Glutamatergic neuron (in vitro differentiated cells): ENCODE measurements around the gene RAD51B. TPM values are rescaled to one million over a fixed set of nuclear protein-coding genes. Genes with fewer than 3 reads are reported as not detected.
"Not testable (repeated sequence)": the region's sequence is repeated elsewhere in the genome, so short reads cannot be mapped to it uniquely, and the experiment has no call there.

ENCODE experiments used
- DNase-seq: peaks from one replicate; pipeline ENCODE4 v3.0.0; 2022
- H3K27ac Mint-ChIP-seq: one replicate; pipeline ENCODE4 v1.8.0; 2020; ENCODE audit warnings: mild to moderate bottlenecking, mixed read lengths, inconsistent platforms; ENCODE audit not compliant: unreplicated experiment
- H3K27me3 Mint-ChIP-seq: one replicate; pipeline ENCODE4 v1.8.0; 2020; ENCODE audit warnings: mild to moderate bottlenecking, moderate library complexity, mixed read lengths, inconsistent platforms; ENCODE audit not compliant: unreplicated experiment
- H3K36me3 Mint-ChIP-seq: one replicate; pipeline ENCODE4 v1.8.0; 2020; ENCODE audit warnings: mild to moderate bottlenecking, mixed read lengths, inconsistent platforms; ENCODE audit not compliant: unreplicated experiment
- H3K4me1 Mint-ChIP-seq: one replicate; pipeline ENCODE4 v1.8.0; 2020; ENCODE audit warnings: mild to moderate bottlenecking, low read depth, mixed read lengths, inconsistent platforms; ENCODE audit not compliant: unreplicated experiment
- H3K4me3 Mint-ChIP-seq: one replicate; pipeline ENCODE4 v1.8.0; 2020; ENCODE audit warnings: mild to moderate bottlenecking, mixed read lengths, inconsistent platforms; ENCODE audit not compliant: unreplicated experiment
- H3K9me3 Mint-ChIP-seq: one replicate; pipeline ENCODE4 v1.8.0; 2020; ENCODE audit warnings: mild to moderate bottlenecking, moderate library complexity, mixed read lengths, inconsistent platforms; ENCODE audit not compliant: unreplicated experiment
- total RNA-seq: library from RNA; stranded (reverse); fragmentation: NEBNext Ultra II Directional; extraction: Animal tissue kit (Norgen Biotek cat#: 25700); gene quantifications from one replicate; pipeline ENCODE4 v1.2.1, GENCODE V29; 2021; ENCODE audit not compliant: unreplicated experiment
- TF ChIP-seq, protein P1 (sequence below): fragments of 200-600 bp; sonication (generic); IDR thresholded peaks from one replicate; pipeline ENCODE4 v1.5.0; 2021; ENCODE audit not compliant: partially characterized antibody, unreplicated experiment

The RAD51B gene
- total RNA-seq, 1 donor from 2014 or later: 9.7 TPM

DNA sequence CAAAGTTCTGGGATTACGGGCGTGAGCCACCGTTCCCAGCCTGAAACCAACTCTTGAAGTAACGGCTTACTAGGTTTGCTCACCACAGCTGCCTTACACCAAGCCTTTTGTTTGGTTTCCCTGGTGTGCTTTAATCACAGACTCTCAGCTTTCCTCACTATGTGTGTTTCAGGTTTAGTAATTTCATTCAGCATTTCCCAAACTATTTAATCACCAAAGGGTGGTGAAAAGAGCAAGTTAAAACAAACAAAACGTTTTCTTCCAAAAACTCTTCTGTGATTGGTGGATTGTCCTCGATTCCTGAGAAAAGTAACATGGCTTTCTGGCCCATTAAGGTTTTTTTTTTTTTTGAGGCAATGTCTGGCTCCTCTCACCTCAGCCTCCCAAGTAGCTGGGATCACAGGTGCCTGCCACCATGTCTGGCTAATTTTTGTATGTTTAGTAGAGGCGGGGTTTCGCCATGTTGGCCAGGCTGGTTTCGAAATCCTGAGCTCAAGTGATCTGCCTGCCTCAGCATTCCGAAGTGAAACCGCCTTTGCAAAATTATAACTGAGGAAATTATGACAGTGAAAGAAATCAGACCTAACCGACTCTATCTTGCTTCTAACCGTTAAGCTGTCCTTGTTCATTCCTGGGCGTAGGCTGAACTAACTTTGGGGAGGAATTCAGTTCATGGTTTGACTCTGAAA, 1.7 kb upstream of the RAD51B start:
- no peak for DNase-seq

DNA sequence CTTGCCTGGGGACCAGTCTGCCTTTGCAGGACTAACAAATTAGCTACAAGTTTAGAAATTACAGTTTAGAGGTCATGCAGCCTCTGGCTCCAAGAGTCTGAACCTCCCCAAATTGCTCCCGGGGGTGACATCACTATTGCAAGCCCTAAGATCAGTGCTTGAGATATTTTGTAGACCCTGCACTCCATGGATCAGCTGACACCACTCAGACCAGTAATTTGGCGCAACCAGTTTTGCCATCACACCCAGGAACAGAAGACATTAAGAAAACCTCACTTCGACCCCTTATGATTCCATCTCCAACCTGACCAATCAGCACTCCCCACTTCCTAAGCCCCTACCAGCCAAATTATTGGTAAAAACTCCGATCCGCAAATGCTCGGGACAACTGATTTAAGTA, 1.1 kb upstream of the RAD51B start:
- not testable (repeated sequence) for DNase-seq, H3K27ac Mint-ChIP-seq, H3K9me3 Mint-ChIP-seq, H3K4me1 Mint-ChIP-seq, H3K27me3 Mint-ChIP-seq, H3K36me3 Mint-ChIP-seq
- H3K4me3 Mint-ChIP-seq: peak overlapping the region; percentile 21

More for the DNA sequence above, 1.7 kb upstream of the RAD51B start:
- Mint-ChIP-seq H3K4me3 (peak overlapping the region; percentile 70), H3K36me3 (no peaks in the 10 kb centered on the region), H3K9me3 (peaks cover 9% of the 10 kb centered on the region), H3K27ac (no peak overlapping the region), H3K4me1 (peaks cover 8% of the 10 kb centered on the region), H3K27me3 (peaks cover 5% of the 10 kb centered on the region)
- TF ChIP-seq, protein P1, sequence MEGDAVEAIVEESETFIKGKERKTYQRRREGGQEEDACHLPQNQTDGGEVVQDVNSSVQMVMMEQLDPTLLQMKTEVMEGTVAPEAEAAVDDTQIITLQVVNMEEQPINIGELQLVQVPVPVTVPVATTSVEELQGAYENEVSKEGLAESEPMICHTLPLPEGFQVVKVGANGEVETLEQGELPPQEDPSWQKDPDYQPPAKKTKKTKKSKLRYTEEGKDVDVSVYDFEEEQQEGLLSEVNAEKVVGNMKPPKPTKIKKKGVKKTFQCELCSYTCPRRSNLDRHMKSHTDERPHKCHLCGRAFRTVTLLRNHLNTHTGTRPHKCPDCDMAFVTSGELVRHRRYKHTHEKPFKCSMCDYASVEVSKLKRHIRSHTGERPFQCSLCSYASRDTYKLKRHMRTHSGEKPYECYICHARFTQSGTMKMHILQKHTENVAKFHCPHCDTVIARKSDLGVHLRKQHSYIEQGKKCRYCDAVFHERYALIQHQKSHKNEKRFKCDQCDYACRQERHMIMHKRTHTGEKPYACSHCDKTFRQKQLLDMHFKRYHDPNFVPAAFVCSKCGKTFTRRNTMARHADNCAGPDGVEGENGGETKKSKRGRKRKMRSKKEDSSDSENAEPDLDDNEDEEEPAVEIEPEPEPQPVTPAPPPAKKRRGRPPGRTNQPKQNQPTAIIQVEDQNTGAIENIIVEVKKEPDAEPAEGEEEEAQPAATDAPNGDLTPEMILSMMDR: no peak

DNA sequence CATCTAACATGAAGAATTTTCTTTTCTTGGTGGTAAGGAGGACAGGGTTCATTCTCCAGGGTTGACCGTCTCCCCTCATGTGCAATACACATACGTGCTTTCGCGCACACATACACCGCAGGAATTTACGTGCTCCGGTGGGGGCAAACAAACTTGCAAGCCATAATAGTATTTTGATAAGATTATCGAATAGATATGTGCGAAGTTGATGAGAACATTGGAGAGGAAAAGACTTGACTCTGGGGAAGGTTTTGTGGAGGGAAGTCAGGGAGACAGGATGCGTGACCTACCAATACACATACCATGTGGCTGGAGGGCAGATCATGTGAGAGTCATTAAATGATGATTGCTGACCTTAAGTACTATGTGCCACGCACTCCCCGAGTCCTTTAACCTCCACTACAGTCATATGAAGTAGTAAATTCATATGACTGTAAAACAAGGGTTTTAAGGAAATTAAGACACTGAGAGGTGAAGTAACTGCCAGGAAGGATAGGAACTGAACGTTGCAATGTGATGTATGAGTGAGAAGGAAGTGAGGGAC, 921 bp downstream of the RAD51B start:
- DNase-seq: no peak
- TF ChIP-seq, protein P1: no peak
- no peaks in the 10 kb centered on the region for H3K36me3 Mint-ChIP-seq
- peaks cover 9% of the 10 kb centered on the region for H3K9me3 Mint-ChIP-seq
- no peak overlapping the region for H3K27ac Mint-ChIP-seq
- peaks cover 5% of the 10 kb centered on the region for H3K4me1 Mint-ChIP-seq
- peaks cover 5% of the 10 kb centered on the region for H3K27me3 Mint-ChIP-seq
- peak overlapping the region; percentile 99 for H3K4me3 Mint-ChIP-seq

DNA sequence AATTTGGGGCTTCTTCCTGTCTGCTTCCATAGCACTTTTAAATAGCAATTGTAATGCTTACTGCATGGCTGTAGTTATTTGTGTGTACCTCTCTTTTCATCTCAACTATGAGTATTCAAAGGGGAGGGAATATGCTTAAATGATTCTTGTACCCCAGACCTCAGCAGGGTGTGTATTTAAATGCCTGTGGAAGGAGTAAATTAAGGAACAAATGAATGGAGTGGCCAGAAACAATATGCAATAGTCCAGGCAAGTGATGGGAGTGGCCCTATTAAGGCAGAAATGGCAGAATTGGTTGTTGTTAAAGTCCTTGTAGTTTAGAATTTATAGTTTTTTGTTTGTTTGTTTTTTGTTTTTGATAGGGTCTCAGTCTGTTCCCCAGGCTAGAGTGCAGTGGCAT, 1.5 kb downstream of the RAD51B start:
- Mint-ChIP-seq H3K4me1 (peaks cover 5% of the 10 kb centered on the region), H3K4me3 (no peak overlapping the region), H3K36me3 (no peaks in the 10 kb centered on the region), H3K27ac (no peak overlapping the region), H3K9me3 (peaks cover 9% of the 10 kb centered on the region), H3K27me3 (peaks cover 3% of the 10 kb centered on the region)
- TF ChIP-seq, protein P1: no peak
- DNase-seq: no peak

DNA sequence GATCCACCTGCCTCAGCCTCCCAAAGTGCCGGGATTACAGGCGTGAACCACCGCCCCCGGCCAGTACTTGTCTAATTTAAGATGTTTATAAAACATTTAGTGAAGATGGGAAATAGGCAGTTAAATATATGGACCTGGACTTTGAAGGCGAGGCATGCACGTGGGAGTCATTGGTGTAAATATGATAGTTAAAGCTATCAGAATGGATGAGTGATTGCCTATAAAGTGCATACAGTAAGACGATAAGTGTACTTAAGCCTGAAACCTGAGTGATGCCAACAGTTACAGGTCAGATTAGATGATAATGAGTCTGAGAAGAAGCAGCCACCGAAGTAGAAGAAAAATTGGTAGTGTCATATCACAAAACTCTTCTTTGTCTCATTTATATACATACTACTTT, 11.5 kb downstream of the RAD51B start:
- no peak overlapping the region for H3K27ac Mint-ChIP-seq
- H3K4me1 Mint-ChIP-seq: no peaks in the 10 kb centered on the region
- peaks cover 4% of the 10 kb centered on the region for H3K36me3 Mint-ChIP-seq
- no peak overlapping the region for H3K4me3 Mint-ChIP-seq
- DNase-seq: no peak
- H3K27me3 Mint-ChIP-seq: no peaks in the 10 kb centered on the region
- TF ChIP-seq, protein P1: no peak
- H3K9me3 Mint-ChIP-seq: no peaks in the 10 kb centered on the region
